NCI-H345 (cell line): ENCODE data around the gene PLBD2.

Source experiments
- DNase-seq: peaks from one replicate; lab custom pipeline; 2025; lab: John Stamatoyannopoulos, UW

The PLBD2 gene

GRCh38 chr12:113358381-113359132 is at the start of gene PLBD2:
Gene PLBD2 (plus strand): TSS chr12:113358587. CDS start chr12:113358601, 14 bp downstream.
- DNase-seq: peak; percentile 91

GRCh38 chr12:113310489-113310888 is 47.9 kb upstream of the PLBD2 start:
- no peak for DNase-seq

- DNase-seq: no peak
These were observed 44.3 kb upstream of the PLBD2 start for GRCh38 chr12:113314121-113314529.

- DNase-seq: no peak
These were observed 43.0 kb upstream of the PLBD2 start for GRCh38 chr12:113315358-113315757.

- DNase-seq: no peak
These were observed 42.2 kb upstream of the PLBD2 start for GRCh38 chr12:113316155-113316554.

GRCh38 chr12:113317122-113317521 is 41.3 kb upstream of the PLBD2 start:
- DNase-seq: no peak

GRCh38 chr12:113318046-113318656 is 40.2 kb upstream of the PLBD2 start:
- DNase-seq: no peak

- no peak for DNase-seq
These were observed 39.3 kb upstream of the PLBD2 start for GRCh38 chr12:113318900-113319628.

GRCh38 chr12:113320401-113320800 is 38.0 kb upstream of the PLBD2 start:
- no peak for DNase-seq

GRCh38 chr12:113322343-113322742 is 36.0 kb upstream of the PLBD2 start:
- DNase-seq: no peak

- DNase-seq: no peak
These were observed 32.5 kb upstream of the PLBD2 start for GRCh38 chr12:113325916-113326315.

- no peak for DNase-seq
These were observed 31.5 kb upstream of the PLBD2 start for GRCh38 chr12:113326775-113327395.

- no peak for DNase-seq
These were observed 30.0 kb upstream of the PLBD2 start for GRCh38 chr12:113328368-113328889.

GRCh38 chr12:113329022-113329790 is 29.2 kb upstream of the PLBD2 start:
- no peak for DNase-seq

- no peak for DNase-seq
These were observed 28.5 kb upstream of the PLBD2 start for GRCh38 chr12:113329791-113330417.

- DNase-seq: no peak
These were observed 27.9 kb upstream of the PLBD2 start for GRCh38 chr12:113330505-113330904.

GRCh38 chr12:113332688-113333417 is 25.5 kb upstream of the PLBD2 start:
- DNase-seq: no peak

GRCh38 chr12:113333418-113333750 is 25.0 kb upstream of the PLBD2 start:
- DNase-seq: no peak

GRCh38 chr12:113333877-113334785 is 24.3 kb upstream of the PLBD2 start:
- DNase-seq: no peak
